H1 (cell line): ENCODE data around the gene ARHGAP10.

Experiments
- CHD2 ChIP-seq: IDR thresholded peaks from 2 replicates; pipeline ENCODE4 v1.6.1; 2012; ENCODE audit warnings: low read length, improper control_type of control experiment
- EP300 ChIP-seq, 2 experiments: IDR thresholded peaks; 1 replicate in 1 of 2; 2 replicates in 1 of 2; pipeline ENCODE4 v1.6.1; 2011 to 2012; ENCODE audit warnings: low read depth in 2 of 2, low read length in 2 of 2, mild to moderate bottlenecking in 2 of 2, borderline replicate concordance in 1 of 2, inconsistent platforms in 1 of 2, moderate library complexity in 1 of 2
- MAX ChIP-seq: IDR thresholded peaks from 2 replicates; pipeline ENCODE4 v1.6.1; 2012; ENCODE audit warnings: inconsistent platforms
- PHF8 ChIP-seq: fragments of 200-600 bp; sonication (generic); conservative IDR thresholded peaks from 2 replicates; pipeline ENCODE4 v1.7.1; 2012; ENCODE audit warnings: low read depth, mild to moderate bottlenecking, inconsistent platforms, low read length, moderate library complexity
- POLR2A ChIP-seq, 2 experiments: IDR thresholded peaks; 1 replicate in 1 of 2; 2 replicates in 1 of 2; pipeline ENCODE4 v1.6.1; 2011; ENCODE audit warnings: low read depth in 2 of 2, low read length in 2 of 2, mild to moderate bottlenecking in 2 of 2; ENCODE audit errors: control extremely low read depth in 1 of 2
- POLR2AphosphoS5 ChIP-seq: IDR thresholded peaks from 2 replicates; pipeline ENCODE4 v1.6.1; 2011; ENCODE audit warnings: low read depth, low read length
- RNF2 ChIP-seq: fragments of 200-900, 300-1000 bp; sonication (generic); IDR thresholded peaks from 2 replicates; pipeline ENCODE4 v1.7.1; 2016; ENCODE audit warnings: borderline replicate concordance, low read depth, mild to moderate bottlenecking, antibody characterized with exemption, low read length; ENCODE audit not compliant: poor library complexity, severe bottlenecking; ENCODE audit errors: missing control alignments
- SIX5 ChIP-seq: IDR thresholded peaks from 2 replicates; pipeline ENCODE4 v1.6.1; 2011; ENCODE audit warnings: mild to moderate bottlenecking, low read depth, low read length
- TF ChIP-seq, protein P1 (sequence below), 3 experiments: IDR thresholded peaks; 1 replicate in 2 of 3; 2 replicates in 1 of 3; pipeline versions ENCODE4 v1.5.1 to v1.6.1; 2011; ENCODE audit warnings: low read length in 3 of 3, mild to moderate bottlenecking in 3 of 3, inconsistent platforms in 2 of 3, low read depth in 1 of 3, moderate library complexity in 1 of 3; ENCODE audit not compliant: insufficient read depth in 1 of 3; ENCODE audit errors: control extremely low read depth in 1 of 3

GRCh38 chr4:147954850-147955249 is 223.0 kb downstream of the ARHGAP10 start:
- TF ChIP-seq MAX, result no peak
- TF ChIP-seq, protein P1, sequence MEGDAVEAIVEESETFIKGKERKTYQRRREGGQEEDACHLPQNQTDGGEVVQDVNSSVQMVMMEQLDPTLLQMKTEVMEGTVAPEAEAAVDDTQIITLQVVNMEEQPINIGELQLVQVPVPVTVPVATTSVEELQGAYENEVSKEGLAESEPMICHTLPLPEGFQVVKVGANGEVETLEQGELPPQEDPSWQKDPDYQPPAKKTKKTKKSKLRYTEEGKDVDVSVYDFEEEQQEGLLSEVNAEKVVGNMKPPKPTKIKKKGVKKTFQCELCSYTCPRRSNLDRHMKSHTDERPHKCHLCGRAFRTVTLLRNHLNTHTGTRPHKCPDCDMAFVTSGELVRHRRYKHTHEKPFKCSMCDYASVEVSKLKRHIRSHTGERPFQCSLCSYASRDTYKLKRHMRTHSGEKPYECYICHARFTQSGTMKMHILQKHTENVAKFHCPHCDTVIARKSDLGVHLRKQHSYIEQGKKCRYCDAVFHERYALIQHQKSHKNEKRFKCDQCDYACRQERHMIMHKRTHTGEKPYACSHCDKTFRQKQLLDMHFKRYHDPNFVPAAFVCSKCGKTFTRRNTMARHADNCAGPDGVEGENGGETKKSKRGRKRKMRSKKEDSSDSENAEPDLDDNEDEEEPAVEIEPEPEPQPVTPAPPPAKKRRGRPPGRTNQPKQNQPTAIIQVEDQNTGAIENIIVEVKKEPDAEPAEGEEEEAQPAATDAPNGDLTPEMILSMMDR (IDR thresholded peaks at IDR 0.05; ENCODE audit: control extremely low read depth in 1 of 3, insufficient read depth in 1 of 3, low read depth in 1 of 3, low read length in 3 of 3), result no peak
- TF ChIP-seq RNF2, result no peak
- TF ChIP-seq SIX5, result no peak
- no peak for TF ChIP-seq PHF8
- no peak for TF ChIP-seq EP300 (IDR thresholded peaks at IDR 0.05; ENCODE audit: borderline replicate concordance in 1 of 2, low read depth in 2 of 2, low read length in 2 of 2)
- TF ChIP-seq POLR2A (IDR thresholded peaks at IDR 0.05; ENCODE audit: control extremely low read depth in 1 of 2, low read depth in 2 of 2, low read length in 2 of 2), result no peak
- no peak for TF ChIP-seq CHD2
- TF ChIP-seq POLR2AphosphoS5, result no peak
